ENCODE measurements around the gene LLGL1.

The LLGL1 gene

GRCh38 chr17:18233803-18234518, 8.5 kb downstream of the LLGL1 start:
- TF ChIP-seq, protein P1, sequence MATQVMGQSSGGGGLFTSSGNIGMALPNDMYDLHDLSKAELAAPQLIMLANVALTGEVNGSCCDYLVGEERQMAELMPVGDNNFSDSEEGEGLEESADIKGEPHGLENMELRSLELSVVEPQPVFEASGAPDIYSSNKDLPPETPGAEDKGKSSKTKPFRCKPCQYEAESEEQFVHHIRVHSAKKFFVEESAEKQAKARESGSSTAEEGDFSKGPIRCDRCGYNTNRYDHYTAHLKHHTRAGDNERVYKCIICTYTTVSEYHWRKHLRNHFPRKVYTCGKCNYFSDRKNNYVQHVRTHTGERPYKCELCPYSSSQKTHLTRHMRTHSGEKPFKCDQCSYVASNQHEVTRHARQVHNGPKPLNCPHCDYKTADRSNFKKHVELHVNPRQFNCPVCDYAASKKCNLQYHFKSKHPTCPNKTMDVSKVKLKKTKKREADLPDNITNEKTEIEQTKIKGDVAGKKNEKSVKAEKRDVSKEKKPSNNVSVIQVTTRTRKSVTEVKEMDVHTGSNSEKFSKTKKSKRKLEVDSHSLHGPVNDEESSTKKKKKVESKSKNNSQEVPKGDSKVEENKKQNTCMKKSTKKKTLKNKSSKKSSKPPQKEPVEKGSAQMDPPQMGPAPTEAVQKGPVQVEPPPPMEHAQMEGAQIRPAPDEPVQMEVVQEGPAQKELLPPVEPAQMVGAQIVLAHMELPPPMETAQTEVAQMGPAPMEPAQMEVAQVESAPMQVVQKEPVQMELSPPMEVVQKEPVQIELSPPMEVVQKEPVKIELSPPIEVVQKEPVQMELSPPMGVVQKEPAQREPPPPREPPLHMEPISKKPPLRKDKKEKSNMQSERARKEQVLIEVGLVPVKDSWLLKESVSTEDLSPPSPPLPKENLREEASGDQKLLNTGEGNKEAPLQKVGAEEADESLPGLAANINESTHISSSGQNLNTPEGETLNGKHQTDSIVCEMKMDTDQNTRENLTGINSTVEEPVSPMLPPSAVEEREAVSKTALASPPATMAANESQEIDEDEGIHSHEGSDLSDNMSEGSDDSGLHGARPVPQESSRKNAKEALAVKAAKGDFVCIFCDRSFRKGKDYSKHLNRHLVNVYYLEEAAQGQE (IDR thresholded peaks at IDR 0.05; ENCODE audit: insufficient read depth in 1 of 2, low read depth in 2 of 2, low read length in 2 of 2) = no peak

DNA sequence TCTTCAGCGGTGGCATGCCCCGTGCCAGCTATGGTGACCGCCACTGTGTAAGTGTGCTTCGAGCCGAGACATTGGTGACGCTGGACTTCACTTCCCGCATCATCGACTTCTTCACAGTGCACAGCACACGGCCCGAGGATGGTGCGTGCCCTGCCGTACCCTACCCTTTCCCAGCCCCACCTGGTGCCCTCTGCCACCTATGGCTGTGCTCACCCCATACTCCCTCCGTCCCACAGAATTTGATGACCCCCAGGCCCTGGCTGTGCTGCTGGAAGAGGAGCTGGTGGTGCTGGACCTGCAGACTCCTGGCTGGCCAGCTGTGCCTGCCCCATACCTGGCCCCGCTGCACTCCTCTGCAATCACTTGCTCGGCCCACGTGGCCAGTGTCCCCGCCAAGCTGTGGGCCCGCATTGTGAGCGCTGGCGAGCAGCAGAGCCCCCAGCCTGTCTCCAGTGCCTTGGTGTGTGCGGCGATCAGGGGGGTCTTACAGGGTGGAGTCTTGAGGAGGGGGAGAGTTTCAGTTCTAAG, 9.5 kb downstream of the LLGL1 start:
- TF ChIP-seq FOXP2 (optimal IDR thresholded peaks at IDR 0.05; ENCODE audit: borderline replicate concordance, extremely low read depth, extremely low read length, insufficient read depth) (no peak), SIN3A (IDR thresholded peaks at IDR 0.05; ENCODE audit: borderline replicate concordance, insufficient read depth, low read length) (no peak), TAF1 (IDR thresholded peaks at IDR 0.05; ENCODE audit: borderline replicate concordance, insufficient read depth, low read length) (no peak), POLR2AphosphoS5 (IDR thresholded peaks at IDR 0.05; ENCODE audit: low read depth, low read length) (no peak)
- TF ChIP-seq, protein P1 (IDR thresholded peaks at IDR 0.05; ENCODE audit: insufficient read depth in 1 of 2, low read depth in 2 of 2, low read length in 2 of 2) = no peak

GRCh38 chr17:18235743-18236256, 10.4 kb downstream of the LLGL1 start:
- TF ChIP-seq POLR2AphosphoS5 (IDR thresholded peaks at IDR 0.05; ENCODE audit: low read depth, low read length) (no peak), TAF1 (IDR thresholded peaks at IDR 0.05; ENCODE audit: borderline replicate concordance, insufficient read depth, low read length) (no peak), FOXP2 (optimal IDR thresholded peaks at IDR 0.05; ENCODE audit: borderline replicate concordance, extremely low read depth, extremely low read length, insufficient read depth) (no peak), SIN3A (IDR thresholded peaks at IDR 0.05; ENCODE audit: borderline replicate concordance, insufficient read depth, low read length) (no peak)
- TF ChIP-seq, protein P1 (IDR thresholded peaks at IDR 0.05; ENCODE audit: insufficient read depth in 1 of 2, low read depth in 2 of 2, low read length in 2 of 2) = no peak

DNA sequence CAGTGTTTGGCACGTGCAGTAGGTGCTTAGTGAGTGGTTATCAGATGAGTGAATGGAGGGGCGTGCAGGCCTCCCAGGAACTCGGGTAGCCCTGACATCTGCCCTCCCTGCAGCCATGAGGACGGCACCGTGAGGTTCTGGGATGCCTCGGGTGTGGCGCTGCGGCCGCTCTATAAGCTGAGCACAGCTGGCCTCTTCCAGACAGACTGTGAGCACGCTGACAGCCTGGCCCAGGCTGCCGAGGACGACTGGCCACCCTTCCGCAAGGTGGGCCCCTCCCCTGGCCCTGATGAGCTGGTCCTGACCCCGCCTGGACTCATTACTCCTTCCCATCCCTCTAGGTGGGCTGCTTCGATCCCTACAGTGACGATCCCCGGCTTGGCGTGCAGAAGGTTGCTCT, 11.1 kb downstream of the LLGL1 start:
- TF ChIP-seq TAF1 (IDR thresholded peaks at IDR 0.05; ENCODE audit: borderline replicate concordance, insufficient read depth, low read length) (no peak), SIN3A (IDR thresholded peaks at IDR 0.05; ENCODE audit: borderline replicate concordance, insufficient read depth, low read length) (no peak), FOXP2 (optimal IDR thresholded peaks at IDR 0.05; ENCODE audit: borderline replicate concordance, extremely low read depth, extremely low read length, insufficient read depth) (no peak), POLR2AphosphoS5 (IDR thresholded peaks at IDR 0.05; ENCODE audit: low read depth, low read length) (no peak)
- TF ChIP-seq, protein P1 (IDR thresholded peaks at IDR 0.05; ENCODE audit: insufficient read depth in 1 of 2, low read depth in 2 of 2, low read length in 2 of 2) = no peak

Measured in PFSK-1 (cell line).